ENCODE data around the gene MAG. TPM values are rescaled to one million over a fixed set of nuclear protein-coding genes. Genes with fewer than 3 reads are reported as not detected.

Gene MAG
- total and polyA plus RNA-seq, 9 of the 15 experiments (the other 6 are each of a cell fraction or from before 2014, with no cell fraction given), result 0.11 to 10.0 (median 1.6) TPM

DNA sequence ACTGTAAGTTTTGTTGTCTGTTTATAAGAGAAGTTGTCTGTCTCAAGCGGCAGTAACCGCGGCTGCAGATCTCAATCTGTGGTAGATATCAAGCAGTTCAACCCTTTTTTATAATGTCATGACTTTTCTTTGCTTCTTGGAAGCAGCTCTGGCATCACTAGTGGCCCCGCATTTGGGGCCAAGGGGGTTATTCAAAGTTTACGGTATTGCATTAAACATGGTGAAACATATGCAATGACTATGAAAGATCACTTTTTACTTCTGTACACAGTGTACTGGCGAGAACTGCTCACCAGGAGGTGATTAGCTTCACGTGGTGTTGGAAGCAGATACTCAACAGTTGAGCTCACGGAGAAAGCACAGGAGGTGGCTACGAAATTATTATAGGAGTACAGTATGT lies 61.7 kb downstream of the MAG start:
- POLR2A ChIA-PET, result interaction anchor here (0.8 to 1.2 kb wide), 3 partner anchors 21 to 195 kb away, joined by 3 to 4 read pairs (median 3); no protein-coding TSS in a partner anchor
- peak in 2 of 4 experiments; percentile 7 to 24 for DNase-seq (ENCODE audit: extremely low read depth in 1 of 4, low spot score in 3 of 4)
- no peak overlapping the region for H3K9ac ChIP-seq (ENCODE audit: insufficient read depth in 1 of 2, low read depth in 2 of 2, low read length in 2 of 2)
- WGBS (ENCODE audit: insufficient coverage, low coverage, missing lambda C conversion rate), result 5% methylated on average over 9 of the region's 9 CpGs
- H2AFZ ChIP-seq (ENCODE audit: low read depth, low read length), result peak overlapping the region; percentile 29; the same call in 1 of the 2 replicates
- BruUV-seq (replicated peaks), result no TSS peak
- CTCF ChIA-PET (ENCODE audit: low intra/inter-chr PET ratio), result interaction anchor here (0.6 to 2.7 kb wide), 6 partner anchors 73 to 239 kb away, joined by 3 to 34 read pairs (median 5); no protein-coding TSS in a partner anchor
- FAIRE-seq, result no peak
- peaks cover 3 to 7% of the 10 kb centered on the region in 2 experiments; a peak in 3 of 5 replicates for H3K27me3 ChIP-seq (ENCODE audit: control insufficient read depth in 2 of 2, insufficient read depth in 2 of 2, low read length in 2 of 2)
- no peaks in the 10 kb centered on the region for H4K20me1 ChIP-seq (replicated peaks; ENCODE audit: control insufficient read depth, insufficient read depth, low read length)
- no peak overlapping the region for H3K4me3 ChIP-seq
- intact Hi-C loops (cut with micrococcal nuclease) (no loop called here), in situ Hi-C loops (cut with MboI) (no loop called here)
- no peaks in the 10 kb centered on the region for H3K79me2 ChIP-seq (ENCODE audit: control insufficient read depth, insufficient read depth, low read length)
- H3K4me1 ChIP-seq (replicated peaks in 1 of 2; ENCODE audit: control insufficient read depth in 2 of 2, insufficient read depth in 2 of 2, low read length in 2 of 2), result peaks cover 5 to 28% of the 10 kb centered on the region in 2 experiments; a peak in 4 of 5 replicates
- no peaks in the 10 kb centered on the region for H3K9me1 ChIP-seq (ENCODE audit: control insufficient read depth, insufficient read depth, low read length)
- H3K27ac ChIP-seq (ENCODE audit: extremely low read depth, low read depth, low read length), result no peak overlapping the region
- H3K9me3 ChIP-seq (replicated peaks; ENCODE audit: control insufficient read depth, insufficient read depth, low read depth, low read length), result no peaks in the 10 kb centered on the region
- H3K4me2 ChIP-seq (ENCODE audit: insufficient read depth, low read length), result no peak overlapping the region
- H3K36me3 ChIP-seq (ENCODE audit: control insufficient read depth, insufficient read depth, low read length), result no peaks in the 10 kb centered on the region
- ATAC-seq, result peak; percentile 46
- TF ChIP-seq RBM17 (IDR thresholded peaks at IDR 0.05; ENCODE audit: borderline replicate concordance, low read depth, low read length) (no peak), IRF1 (CRISPR knock-in tag; IDR thresholded peaks at IDR 0.05; ENCODE audit: borderline replicate concordance) (no peak), RAD21 (CRISPR knock-in tag; conservative IDR thresholded peaks at IDR 0.05 in 1 of 2, IDR thresholded peaks at IDR 0.05 in 1 of 2) (peak; percentile 34 to 42; a peak in 3 of 4 replicates), PBX2 (CRISPR knock-in tag; IDR thresholded peaks at IDR 0.05; ENCODE audit: low read depth) (no peak), PBX2 (tag; conservative IDR thresholded peaks at IDR 0.05; ENCODE audit: low read depth) (0 out of 2 replicates have a peak, but pooled peaks have one; percentile 37), NR4A1 (CRISPR knock-in tag; IDR thresholded peaks at IDR 0.05) (no peak), NR4A1 (tag; IDR thresholded peaks at IDR 0.05) (0 out of 2 replicates have a peak, but pooled peaks have one; percentile 20), MYC (IDR thresholded peaks at IDR 0.05; ENCODE audit: low read depth, low read length) (peak; percentile 41; the same call in 1 of the 2 replicates), MYC (CRISPR knock-in tag; IDR thresholded peaks at IDR 0.05; ENCODE audit: borderline replicate concordance, low read depth) (no peak), KAT2B (IDR thresholded peaks at IDR 0.05; ENCODE audit: low read depth, low read length) (no peak), RAD51 (IDR thresholded peaks at IDR 0.05; ENCODE audit: borderline replicate concordance, low read depth) (0 out of 2 replicates have a peak, but pooled peaks have one; percentile 19), SRSF9 (IDR thresholded peaks at IDR 0.05; ENCODE audit: borderline replicate concordance, low read depth, low read length) (no peak), CEBPG (CRISPR knock-in tag; IDR thresholded peaks at IDR 0.05) (peak; percentile 49; the same call in 1 of the 2 replicates), CEBPG (tag; conservative IDR thresholded peaks at IDR 0.05 in 1 of 2, IDR thresholded peaks at IDR 0.05 in 1 of 2) (peak; percentile 11 to 37; a peak in 1 of 4 replicates)
- TF ChIP-seq, protein P1, sequence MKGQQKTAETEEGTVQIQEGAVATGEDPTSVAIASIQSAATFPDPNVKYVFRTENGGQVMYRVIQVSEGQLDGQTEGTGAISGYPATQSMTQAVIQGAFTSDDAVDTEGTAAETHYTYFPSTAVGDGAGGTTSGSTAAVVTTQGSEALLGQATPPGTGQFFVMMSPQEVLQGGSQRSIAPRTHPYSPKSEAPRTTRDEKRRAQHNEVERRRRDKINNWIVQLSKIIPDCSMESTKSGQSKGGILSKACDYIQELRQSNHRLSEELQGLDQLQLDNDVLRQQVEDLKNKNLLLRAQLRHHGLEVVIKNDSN (CRISPR knock-in tag; IDR thresholded peaks at IDR 0.05), result peak; percentile 23; the same call in 1 of the 2 replicates

Measured in K562 (cell line).